Brain microvascular endothelial cell (primary cell): ENCODE results near the gene TMEM97.
A peak's percentile ranks its signal among the peaks of the same experiment; 100 is the strongest.

Experiments
- DNase-seq: peaks from one replicate; pipeline ENCODE4 v3.0.0-alpha.2; 2020
- H3K27ac ChIP-seq: fragments of 250-450 bp; sonication (Bioruptor Pico); 2 replicates; pipeline ENCODE4 v1.5.1; 2020; ENCODE audit warnings: mild to moderate bottlenecking, moderate library complexity
- H3K27me3 ChIP-seq: fragments of 250-450 bp; sonication (Bioruptor Pico); replicated peaks from 2 replicates; pipeline ENCODE4 v1.5.1; 2020; ENCODE audit warnings: mild to moderate bottlenecking
- H3K36me3 ChIP-seq: fragments of 250-450 bp; sonication (Bioruptor Pico); replicated peaks from 2 replicates; pipeline ENCODE4 v1.5.1; 2020; ENCODE audit warnings: mild to moderate bottlenecking
- H3K4me3 ChIP-seq: 2 replicates; pipeline ENCODE4 v1.5.1; 2011; ENCODE audit warnings: low read depth, mild to moderate bottlenecking, control low read depth, low read length, moderate library complexity
- in situ Hi-C: cut with HindIII; loops from 2 replicates; pipeline ENCODE4 v1.10.0; 2017; ENCODE audit warnings: low sequenced_read_pairs, low pct_ligation_motif_present
- TF ChIP-seq, protein P1 (sequence below): IDR thresholded peaks from 2 replicates; pipeline ENCODE4 v1.5.1; 2011; ENCODE audit warnings: low read depth, mild to moderate bottlenecking, moderate library complexity, low read length, control low read depth, inconsistent platforms; ENCODE audit errors: missing control alignments

The TMEM97 gene

DNA sequence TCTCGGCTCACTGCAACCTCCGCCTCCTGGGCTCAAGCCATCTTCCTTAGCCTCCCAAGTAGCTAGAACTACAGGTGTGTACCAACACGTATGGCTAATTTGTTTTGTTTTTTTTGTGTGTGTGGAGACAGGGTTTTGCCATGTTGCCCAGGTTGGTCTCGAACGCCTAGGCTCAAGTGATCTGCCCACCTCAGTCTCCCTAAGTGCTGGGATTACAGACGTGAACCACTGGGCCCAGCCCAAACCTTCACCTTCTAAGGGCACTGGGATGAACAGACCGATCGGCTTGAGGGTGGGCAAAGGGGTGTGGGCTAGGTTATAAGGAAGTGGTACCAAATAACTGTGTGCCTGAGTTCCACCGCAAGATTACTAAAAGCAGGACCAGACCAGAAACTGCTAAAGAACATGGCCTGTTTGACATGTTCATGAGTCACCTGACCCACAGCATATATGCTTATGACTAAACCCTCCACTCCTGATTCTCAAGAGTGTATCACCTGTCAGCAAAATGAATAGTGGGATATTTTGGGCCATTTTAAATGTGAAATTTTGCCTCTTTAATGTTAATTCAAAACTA lies 8.1 kb downstream of the TMEM97 start:
- H3K4me3 ChIP-seq, result no peak overlapping the region
- peaks cover 11% of the 10 kb centered on the region for H3K36me3 ChIP-seq
- no peak overlapping the region for H3K27ac ChIP-seq
- H3K27me3 ChIP-seq, result no peaks in the 10 kb centered on the region
- in situ Hi-C loops, result no loop called here
- TF ChIP-seq, protein P1, sequence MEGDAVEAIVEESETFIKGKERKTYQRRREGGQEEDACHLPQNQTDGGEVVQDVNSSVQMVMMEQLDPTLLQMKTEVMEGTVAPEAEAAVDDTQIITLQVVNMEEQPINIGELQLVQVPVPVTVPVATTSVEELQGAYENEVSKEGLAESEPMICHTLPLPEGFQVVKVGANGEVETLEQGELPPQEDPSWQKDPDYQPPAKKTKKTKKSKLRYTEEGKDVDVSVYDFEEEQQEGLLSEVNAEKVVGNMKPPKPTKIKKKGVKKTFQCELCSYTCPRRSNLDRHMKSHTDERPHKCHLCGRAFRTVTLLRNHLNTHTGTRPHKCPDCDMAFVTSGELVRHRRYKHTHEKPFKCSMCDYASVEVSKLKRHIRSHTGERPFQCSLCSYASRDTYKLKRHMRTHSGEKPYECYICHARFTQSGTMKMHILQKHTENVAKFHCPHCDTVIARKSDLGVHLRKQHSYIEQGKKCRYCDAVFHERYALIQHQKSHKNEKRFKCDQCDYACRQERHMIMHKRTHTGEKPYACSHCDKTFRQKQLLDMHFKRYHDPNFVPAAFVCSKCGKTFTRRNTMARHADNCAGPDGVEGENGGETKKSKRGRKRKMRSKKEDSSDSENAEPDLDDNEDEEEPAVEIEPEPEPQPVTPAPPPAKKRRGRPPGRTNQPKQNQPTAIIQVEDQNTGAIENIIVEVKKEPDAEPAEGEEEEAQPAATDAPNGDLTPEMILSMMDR, result no peak
- DNase-seq, result no peak

DNA sequence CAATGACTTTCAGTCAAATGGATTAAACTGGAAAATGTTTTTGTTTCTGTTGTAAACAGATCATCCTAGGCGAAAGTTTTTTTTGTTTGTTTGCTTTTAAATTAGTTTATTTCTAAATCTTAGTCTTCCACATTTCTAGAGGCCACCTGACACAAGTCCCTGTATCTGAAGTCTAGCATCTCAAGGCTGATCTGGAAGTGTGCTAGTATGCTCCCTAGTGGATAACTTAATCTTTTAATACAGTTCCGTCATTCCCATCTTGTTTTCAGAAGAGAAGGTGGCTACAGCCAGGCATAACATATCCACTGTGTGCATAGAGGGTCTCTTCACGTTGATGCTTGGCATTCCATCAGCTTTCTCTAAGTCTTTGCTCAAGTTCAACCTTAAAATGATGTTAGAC lies 8.7 kb downstream of the TMEM97 start:
- TF ChIP-seq, protein P1, result peak; percentile 35
- no peak overlapping the region for H3K27ac ChIP-seq
- no peak for DNase-seq
- H3K4me3 ChIP-seq, result no peak overlapping the region
- H3K27me3 ChIP-seq, result no peaks in the 10 kb centered on the region
- in situ Hi-C loops, result no loop called here
- H3K36me3 ChIP-seq, result peaks cover 11% of the 10 kb centered on the region

DNA sequence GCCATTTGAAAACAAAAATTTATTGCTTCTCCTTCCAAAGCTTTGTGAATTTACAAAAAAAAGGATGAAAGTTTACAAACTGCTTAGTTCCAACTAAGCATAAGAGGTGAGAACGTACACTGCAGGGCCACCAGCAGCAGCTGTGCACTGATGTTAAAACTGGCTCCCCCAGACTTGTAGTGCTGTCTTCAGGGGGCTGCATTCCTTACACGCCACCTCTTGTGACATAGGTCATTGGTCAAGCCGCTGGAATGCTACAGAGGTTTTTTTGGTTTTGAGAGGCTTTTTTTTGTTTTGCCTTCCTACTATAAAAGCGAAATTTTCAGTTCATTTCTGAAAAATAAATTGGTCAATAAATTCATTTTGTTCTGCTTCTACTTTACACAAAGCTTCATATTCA lies 9.3 kb downstream of the TMEM97 start:
- Histone ChIP-seq H3K27ac (no peak overlapping the region), H3K36me3 (peaks cover 11% of the 10 kb centered on the region), H3K27me3 (no peaks in the 10 kb centered on the region), H3K4me3 (no peak overlapping the region)
- TF ChIP-seq, protein P1, result no peak
- no peak for DNase-seq
- in situ Hi-C loops, result no loop called here

DNA sequence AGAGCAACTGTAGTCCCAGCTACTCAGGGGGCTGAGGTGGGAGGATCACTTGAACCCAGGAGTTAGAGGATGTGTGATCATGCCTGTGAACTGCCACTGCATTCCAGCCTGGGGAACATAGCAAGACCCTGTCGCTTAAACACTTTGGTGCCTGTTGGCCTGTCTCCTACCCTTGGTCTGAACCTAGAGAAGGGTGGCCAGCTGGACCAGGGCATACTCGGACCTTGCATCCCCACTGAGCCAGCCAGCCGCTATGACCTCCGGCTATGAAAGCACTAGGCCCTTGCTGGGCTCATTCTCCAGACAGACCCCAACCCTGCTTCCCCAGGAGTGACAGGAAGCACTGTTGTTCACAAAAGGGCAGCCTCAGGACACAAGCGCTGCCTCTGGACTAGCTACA lies 11.7 kb downstream of the TMEM97 start:
- TF ChIP-seq, protein P1, result no peak
- in situ Hi-C loops, result no loop called here
- H3K27ac ChIP-seq, result no peak overlapping the region
- peaks cover 11% of the 10 kb centered on the region for H3K36me3 ChIP-seq
- no peak overlapping the region for H3K4me3 ChIP-seq
- no peak for DNase-seq
- H3K27me3 ChIP-seq, result no peaks in the 10 kb centered on the region

DNA sequence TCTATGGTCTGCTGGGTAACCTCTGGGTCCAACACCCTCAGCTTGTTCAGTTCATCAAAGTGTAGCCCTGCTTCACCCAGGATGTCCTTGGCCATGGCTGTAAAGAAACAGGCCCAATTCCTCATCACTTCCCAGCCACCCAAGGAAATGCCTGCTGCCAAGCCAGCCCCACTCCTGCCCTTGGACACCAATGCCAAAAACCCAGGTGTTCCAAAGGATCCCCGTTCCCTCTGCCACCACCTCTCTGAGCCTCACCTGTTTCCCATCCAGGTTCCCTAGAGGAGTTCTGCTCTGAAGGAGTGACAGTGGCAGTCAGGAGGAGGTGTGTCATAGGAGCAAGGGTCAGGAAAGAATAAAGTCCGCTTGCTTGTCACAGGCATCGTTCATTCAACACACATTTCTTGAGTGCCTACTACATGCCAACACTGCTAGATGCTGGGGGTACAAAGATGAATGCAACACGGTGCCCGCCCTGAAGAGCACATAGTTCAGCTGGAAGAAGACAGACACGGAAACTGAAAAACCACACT lies 13.0 kb downstream of the TMEM97 start:
- no peaks in the 10 kb centered on the region for H3K27me3 ChIP-seq
- TF ChIP-seq, protein P1, result no peak
- H3K27ac ChIP-seq, result no peak overlapping the region
- no peak for DNase-seq
- in situ Hi-C loops, result no loop called here
- no peak overlapping the region for H3K4me3 ChIP-seq
- peaks cover 11% of the 10 kb centered on the region for H3K36me3 ChIP-seq
